OCI-LY1 (cell line): ENCODE results near the gene ZP4.

ENCODE experiments used
- H2AFZ ChIP-seq: fragments of 200-600 bp; sonication (generic), shearing (Covaris generic); 2 replicates; pipeline ENCODE4 v1.6.0; 2014; ENCODE audit warnings: antibody characterized with exemption, mild to moderate bottlenecking, low read length
- H3F3A ChIP-seq: fragments of 200-600 bp; sonication (generic), shearing (Covaris generic); 2 replicates; pipeline ENCODE4 v1.6.0; 2014; ENCODE audit warnings: mild to moderate bottlenecking, antibody characterized with exemption, low read length, moderate library complexity; ENCODE audit not compliant: insufficient read depth
- H3K27ac ChIP-seq: fragments of 200-600 bp; sonication (generic); 2 replicates; pipeline ENCODE4 v1.5.1; 2014; ENCODE audit warnings: low read length, mixed run types, mild to moderate bottlenecking, low read depth; ENCODE audit not compliant: poor library complexity, severe bottlenecking
- H3K27me3 ChIP-seq: fragments of 200-600 bp; sonication (generic); 2 replicates; pipeline ENCODE4 v1.6.0; 2014; ENCODE audit warnings: antibody characterized with exemption, mild to moderate bottlenecking, low read length, moderate library complexity; ENCODE audit not compliant: insufficient read depth
- H3K36me3 ChIP-seq: fragments of 200-600 bp; sonication (generic); 2 replicates; pipeline ENCODE4 v1.6.1; 2014; ENCODE audit warnings: mild to moderate bottlenecking, antibody characterized with exemption, low read length, moderate library complexity, mixed read lengths; ENCODE audit not compliant: insufficient read depth
- H3K4me1 ChIP-seq: fragments of 200-600 bp; sonication (generic); 2 replicates; pipeline ENCODE4 v1.5.1; 2014; ENCODE audit warnings: mild to moderate bottlenecking, low read length, moderate library complexity; ENCODE audit not compliant: insufficient read depth, severe bottlenecking
- H3K4me2 ChIP-seq: fragments of 200-600 bp; sonication (generic), shearing (Covaris generic); 2 replicates; pipeline ENCODE4 v1.6.1; 2014; ENCODE audit warnings: low read length
- H3K4me3 ChIP-seq: fragments of 200-600 bp; sonication (generic); 2 replicates; pipeline ENCODE4 v1.5.1; 2014; ENCODE audit warnings: low read length, low read depth, mild to moderate bottlenecking, mixed read lengths; ENCODE audit not compliant: poor library complexity, severe bottlenecking
- H3K79me2 ChIP-seq: fragments of 200-600 bp; shearing (Covaris generic); 2 replicates; pipeline ENCODE4 v1.6.1; 2016; ENCODE audit warnings: mixed run types, low read length, mixed read lengths; ENCODE audit not compliant: insufficient read depth
- H3K9ac ChIP-seq: fragments of 200-600 bp; sonication (generic), shearing (Covaris generic); 2 replicates; pipeline ENCODE4 v1.6.1; 2014; ENCODE audit warnings: mild to moderate bottlenecking, low read length, mixed read lengths
- H3K9me2 ChIP-seq: fragments of 200-600 bp; sonication (generic), shearing (Covaris generic); 2 replicates; pipeline ENCODE4 v1.6.1; 2014; ENCODE audit warnings: low read depth, mild to moderate bottlenecking, low read length, mixed read lengths
- H3K9me3 ChIP-seq: fragments of 200-600 bp; shearing (Covaris generic); 2 replicates; pipeline ENCODE4 v1.6.1; 2014; ENCODE audit warnings: low read length, mixed read lengths
- H4K20me1 ChIP-seq: fragments of 200-600 bp; sonication (generic), shearing (Covaris generic); 2 replicates; pipeline ENCODE4 v1.6.0; 2016; ENCODE audit warnings: mild to moderate bottlenecking, low read length; ENCODE audit not compliant: insufficient read depth
- CTCF ChIP-seq: fragments of 200-600 bp; sonication (generic), shearing (Covaris generic); IDR thresholded peaks from 2 replicates; pipeline ENCODE4 v1.5.1; 2017; ENCODE audit warnings: mild to moderate bottlenecking, antibody characterized with exemption, low read length, moderate library complexity, mixed read lengths
- EZH2 ChIP-seq: fragments of 200-600 bp; sonication (generic), shearing (Covaris generic); IDR thresholded peaks from 2 replicates; pipeline ENCODE4 v1.8.0; 2017; ENCODE audit warnings: borderline replicate concordance, mixed run types, mild to moderate bottlenecking, antibody characterized with exemption, low read length, moderate library complexity, mixed read lengths

The ZP4 gene

GRCh38 chr1:237891979-237892378, 1.3 kb upstream of the ZP4 start:
- H4K20me1 ChIP-seq = no peaks in the 10 kb centered on the region
- H3K9me3 ChIP-seq = no peaks in the 10 kb centered on the region
- H3K4me2 ChIP-seq = no peak overlapping the region
- H3K79me2 ChIP-seq = no peaks in the 10 kb centered on the region
- no peaks in the 10 kb centered on the region for H3F3A ChIP-seq
- TF ChIP-seq CTCF (no peak), EZH2 (no peak)
- no peaks in the 10 kb centered on the region for H3K27me3 ChIP-seq
- H2AFZ ChIP-seq = no peak overlapping the region
- no peak overlapping the region for H3K9ac ChIP-seq
- H3K4me1 ChIP-seq = no peaks in the 10 kb centered on the region
- H3K27ac ChIP-seq = no peak overlapping the region
- H3K9me2 ChIP-seq = no peaks in the 10 kb centered on the region
- no peaks in the 10 kb centered on the region for H3K36me3 ChIP-seq
- no peak overlapping the region for H3K4me3 ChIP-seq

- Histone ChIP-seq H2AFZ (no peak overlapping the region), H3F3A (no peaks in the 10 kb centered on the region), H3K4me2 (no peak overlapping the region), H3K27me3 (no peaks in the 10 kb centered on the region), H3K27ac (no peak overlapping the region), H3K4me3 (no peak overlapping the region), H3K79me2 (no peaks in the 10 kb centered on the region), H3K9me3 (no peaks in the 10 kb centered on the region), H4K20me1 (no peaks in the 10 kb centered on the region), H3K36me3 (no peaks in the 10 kb centered on the region), H3K4me1 (no peaks in the 10 kb centered on the region), H3K9ac (no peak overlapping the region), H3K9me2 (no peaks in the 10 kb centered on the region)
- TF ChIP-seq EZH2 (no peak), CTCF (no peak)
Measured at GRCh38 chr1:237891266-237891665, 544 bp upstream of the ZP4 start.

- Histone ChIP-seq H3K9me2 (no peaks in the 10 kb centered on the region), H3K4me2 (no peak overlapping the region), H3K9ac (no peak overlapping the region)
Measured at GRCh38 chr1:237890416-237890815, 306 bp downstream of the ZP4 start.

More at GRCh38 chr1:237890416-237890815, 306 bp downstream of the ZP4 start:
- H4K20me1 ChIP-seq = no peaks in the 10 kb centered on the region
- no peak overlapping the region for H3K27ac ChIP-seq
- H3K36me3 ChIP-seq = no peaks in the 10 kb centered on the region
- no peak overlapping the region for H2AFZ ChIP-seq
- no peaks in the 10 kb centered on the region for H3K4me1 ChIP-seq
- no peaks in the 10 kb centered on the region for H3K9me3 ChIP-seq
- H3K4me3 ChIP-seq = no peak overlapping the region
- no peaks in the 10 kb centered on the region for H3F3A ChIP-seq
- no peaks in the 10 kb centered on the region for H3K27me3 ChIP-seq
- H3K79me2 ChIP-seq = no peaks in the 10 kb centered on the region
- no peak for TF ChIP-seq EZH2
- TF ChIP-seq CTCF = no peak
